Gastrocnemius medialis (tissue), 4 donors: ENCODE results near the gene SLTM. TPM values are rescaled to one million over a fixed set of nuclear protein-coding genes. Genes with fewer than 3 reads are reported as not detected.

Experiments used
- total RNA-seq, 4 donors: library from RNA; depleted of rRNA; stranded (reverse); fragments of >200 nt; gene quantifications; one replicate each; pipeline versions ENCODE4 v1.1.0 to v1.2.3, GENCODE V29; 2016

SLTM gene
- total RNA-seq, 4 donors from 2014 or later = 46.5 to 76.2 (median 60.9) TPM

Other genes starting within 250 kb of the SLTM start
- 10 to 100 TPM; 20.1 to 42.5 (median 33.4) TPM for gene ADAM10, start 184.0 kb downstream of the SLTM start, total RNA-seq
- 10 to 100 TPM in 2 of 4 donors, 1 to 10 TPM in 2; 7.1 to 22.0 (median 9.8) TPM for gene MINDY2, start 162.4 kb downstream of the SLTM start, total RNA-seq
- 10 to 100 TPM; 14.5 to 18.4 (median 15.8) TPM for gene RNF111, start 54.0 kb upstream of the SLTM start, total RNA-seq
- under 1 TPM in 2 of 4 donors, not detected in 2; 0.33 to 0.62 TPM for gene CCNB2, start 171.5 kb upstream of the SLTM start, total RNA-seq